Caki2 (cell line): Measurements from ENCODE around the gene SLF2. TPM values are rescaled to one million over a fixed set of nuclear protein-coding genes. Genes with fewer than 3 reads are reported as not detected.
A peak's percentile ranks its signal among the peaks of the same experiment; 100 is the strongest.

Experiments used
- DNase-seq: peaks from one replicate; pipeline ENCODE4 v3.0.0-alpha.2; 2015; ENCODE audit warnings: low read depth
- in situ Hi-C: cut with HindIII; loops from 2 replicates; pipeline ENCODE4 v1.10.0; 2016; ENCODE audit warnings: low sequenced_read_pairs, low pct_unique_long_range_greater_than_20kb, mixed read lengths
- total RNA-seq: library from RNA; depleted of rRNA; stranded (reverse); fragments of >200 nt; shearing (Covaris generic); gene quantifications from 2 replicates; pipeline ENCODE4 v1.2.3, GENCODE V29; 2014; ENCODE audit warnings: low replicate concordance; rRNA removed

SLF2 gene
- total RNA-seq, 1 experiment from 2014 or later, result 8.9 TPM

DNA sequence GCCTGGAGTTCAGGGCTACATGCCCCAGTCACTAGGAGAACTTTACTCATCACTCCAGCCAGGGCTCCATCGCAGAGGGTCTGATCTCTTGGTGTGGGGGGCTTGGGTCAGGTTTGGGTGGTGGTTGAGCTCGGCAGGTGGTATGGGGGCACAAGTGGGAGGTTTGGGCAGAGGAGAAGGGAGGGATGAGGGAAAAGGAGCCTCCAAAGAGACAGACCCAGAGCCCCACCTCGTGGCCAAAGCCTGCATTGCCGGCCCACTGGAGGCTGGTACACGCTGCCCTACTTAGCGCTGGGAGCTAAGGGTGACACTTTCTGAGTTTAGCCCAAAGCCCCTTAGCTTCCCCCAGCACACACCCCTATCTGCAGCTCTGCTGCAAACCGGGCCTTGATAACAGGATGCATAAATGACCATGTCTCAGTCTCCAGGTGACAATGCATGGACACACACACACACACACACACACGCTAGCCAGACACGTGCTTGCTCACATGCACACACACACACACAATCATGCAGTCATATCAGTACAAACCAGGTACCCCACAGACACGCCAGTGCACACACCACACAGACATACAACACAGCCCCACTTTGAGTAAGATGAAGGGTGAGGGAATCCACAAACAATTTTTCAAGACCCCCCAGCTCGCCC is 101.6 kb downstream of the SLF2 start:
- in situ Hi-C loops, result no loop called here
- DNase-seq, result peak; percentile 66

Other genes starting within 250 kb of the SLF2 start
- gene PAX2, start 167.4 kb upstream of the SLF2 start, total RNA-seq, result not detected in 2 replicates
- gene SEMA4G, start 56.5 kb downstream of the SLF2 start, total RNA-seq, result 0.96 and 6.6 TPM in 2 replicates
- gene MRPL43, start 74.5 kb downstream of the SLF2 start, total RNA-seq, result 123 and 128 TPM in 2 replicates
- 5.2 and 10.7 TPM in 2 replicates for gene TWNK, start 74.6 kb downstream of the SLF2 start, total RNA-seq
- 35.5 and 37.2 TPM in 2 replicates for gene LZTS2, start 86.8 kb downstream of the SLF2 start, total RNA-seq
- 0.51 and 5.3 TPM in 2 replicates for gene PDZD7, start 118.2 kb downstream of the SLF2 start, total RNA-seq
- 46.5 and 48.4 TPM in 2 replicates for gene SFXN3, start 118.3 kb downstream of the SLF2 start, total RNA-seq
- 35.4 and 44.5 TPM in 2 replicates for gene KAZALD1, start 149.0 kb downstream of the SLF2 start, total RNA-seq
- not detected in 2 replicates for gene TLX1, start 218.3 kb downstream of the SLF2 start, total RNA-seq